BLaER1 treated with 17β-estradiol and CSF1 and Interleukin-3, amounts not matched to agents 10 nM and 100 nM (cell line): Measurements from ENCODE around the gene NUP54.
A peak's percentile ranks its signal among the peaks of the same experiment; 100 is the strongest.

ENCODE experiments used
- H3K27ac ChIP-seq, 11 experiments: shearing (Covaris generic); formaldehyde crosslinking; 2 replicates each; pipeline ENCODE4 v1.8.1; 2022
- H3K27me3 ChIP-seq, 11 experiments: shearing (Covaris generic); formaldehyde crosslinking; 2 replicates each; pipeline ENCODE4 v1.8.1; 2022
- H3K36me3 ChIP-seq, 11 experiments: shearing (Covaris generic); formaldehyde crosslinking; 2 replicates each; pipeline ENCODE4 v1.8.1; 2022
- H3K4me1 ChIP-seq, 10 experiments: shearing (Covaris generic); formaldehyde crosslinking; 2 replicates each; pipeline ENCODE4 v1.8.1; 2022
- H3K4me2 ChIP-seq, 11 experiments: shearing (Covaris generic); formaldehyde crosslinking; 2 replicates each; pipeline ENCODE4 v1.8.1; 2022
- H3K4me3 ChIP-seq, 10 experiments: shearing (Covaris generic); formaldehyde crosslinking; 2 replicates each; pipeline ENCODE4 v1.8.1; 2022
- H3K9ac ChIP-seq, 11 experiments: shearing (Covaris generic); formaldehyde crosslinking; 2 replicates each; pipeline ENCODE4 v1.8.1; 2022
- H3K9me3 ChIP-seq, 11 experiments: shearing (Covaris generic); formaldehyde crosslinking; replicated peaks in 1 of 11; 2 replicates each; pipeline ENCODE4 v1.8.1; 2022
- H4K20me1 ChIP-seq, 11 experiments: shearing (Covaris generic); formaldehyde crosslinking; 2 replicates each; pipeline ENCODE4 v1.8.1; 2022
- Cebpa-rat ChIP-seq, 11 experiments: shearing (Covaris generic); IDR thresholded peaks; 2 replicates each; pipeline ENCODE4 v1.8.1; 2022

NUP54 gene

GRCh38 chr4:76072760-76073159 lies 75.4 kb downstream of the NUP54 start:
- Histone ChIP-seq H4K20me1 (no peaks in the 10 kb centered on the region), H3K36me3 (no peaks in the 10 kb centered on the region), H3K27ac (no peak overlapping the region), H3K9ac (no peak overlapping the region), H3K27me3 (no peaks in the 10 kb centered on the region), H3K9me3 (no peaks in the 10 kb centered on the region), H3K4me3 (no peak overlapping the region), H3K4me2 (no peak overlapping the region), H3K4me1 (no peaks in the 10 kb centered on the region)
- no peak for TF ChIP-seq Cebpa-rat (IDR thresholded peaks at IDR 0.05)

GRCh38 chr4:76067652-76068286 lies 80.4 kb downstream of the NUP54 start:
- no peak overlapping the region for H3K4me2 ChIP-seq
- TF ChIP-seq Cebpa-rat (IDR thresholded peaks at IDR 0.05): no peak
- H3K9ac ChIP-seq: no peak overlapping the region
- H3K9me3 ChIP-seq: peaks cover 0 to 9% (median 0%) of the 10 kb centered on the region in 11 experiments; a peak in 3 of 22 replicates
- H3K27me3 ChIP-seq: no peaks in the 10 kb centered on the region
- no peaks in the 10 kb centered on the region for H4K20me1 ChIP-seq
- H3K4me3 ChIP-seq: no peak overlapping the region
- no peaks in the 10 kb centered on the region for H3K36me3 ChIP-seq
- no peak overlapping the region for H3K27ac ChIP-seq
- H3K4me1 ChIP-seq: peaks cover 0 to 5% (median 0%) of the 10 kb centered on the region in 10 experiments; a peak in 4 of 20 replicates

GRCh38 chr4:76066546-76066945 lies 81.7 kb downstream of the NUP54 start:
- Histone ChIP-seq H3K4me2 (no peak overlapping the region), H3K9ac (no peak overlapping the region)

More at GRCh38 chr4:76066546-76066945, 81.7 kb downstream of the NUP54 start:
- Histone ChIP-seq H3K27ac (peak overlapping the region in 4 of 11 experiments; percentile 24 to 33 (median 28); a peak in 4 of 22 replicates), H3K9me3 (peaks cover 0 to 9% (median 0%) of the 10 kb centered on the region in 11 experiments; a peak in 3 of 22 replicates), H3K27me3 (no peaks in the 10 kb centered on the region), H3K4me3 (no peak overlapping the region), H3K36me3 (no peaks in the 10 kb centered on the region), H3K4me1 (peaks cover 0 to 17% (median 6%) of the 10 kb centered on the region in 10 experiments; a peak in 14 of 20 replicates), H4K20me1 (no peaks in the 10 kb centered on the region)
- TF ChIP-seq Cebpa-rat (IDR thresholded peaks at IDR 0.05): no peak
